DMS53 treated with DMSO at 0.1 percent for 48 hours (cell line): ENCODE data around the gene ALK.

Experiments
- DNase-seq: peaks from one replicate; lab custom pipeline; 2025; ENCODE audit not compliant: unreplicated experiment; lab: John Stamatoyannopoulos, UW

ALK gene

GRCh38 chr2:29799628-29800027 lies 121.8 kb downstream of the ALK start:
- no peak for DNase-seq

GRCh38 chr2:29797916-29798315 lies 123.5 kb downstream of the ALK start:
- DNase-seq, result no peak

DNA sequence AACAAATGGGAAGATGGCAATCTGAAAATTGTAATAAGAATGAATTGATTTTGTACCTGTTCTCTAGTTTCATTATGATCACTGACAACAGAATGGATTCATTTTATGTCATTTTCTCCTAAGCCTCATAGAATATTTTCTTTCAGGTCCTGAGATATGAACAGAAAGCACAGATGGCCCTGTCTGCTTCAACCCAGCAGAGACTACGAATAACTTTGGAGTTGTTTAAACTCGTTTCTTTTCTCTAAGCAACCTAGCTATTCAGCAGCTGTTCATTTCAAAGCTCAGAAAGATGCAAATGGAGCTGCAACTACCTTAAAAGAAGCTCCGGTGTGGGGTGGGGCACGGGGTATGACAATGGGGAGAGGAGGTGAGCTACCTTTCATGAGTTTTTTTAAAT lies 124.9 kb downstream of the ALK start:
- DNase-seq, result no peak

- DNase-seq, result no peak
Measured at GRCh38 chr2:29789911-29790485, 131.4 kb downstream of the ALK start.

DNA sequence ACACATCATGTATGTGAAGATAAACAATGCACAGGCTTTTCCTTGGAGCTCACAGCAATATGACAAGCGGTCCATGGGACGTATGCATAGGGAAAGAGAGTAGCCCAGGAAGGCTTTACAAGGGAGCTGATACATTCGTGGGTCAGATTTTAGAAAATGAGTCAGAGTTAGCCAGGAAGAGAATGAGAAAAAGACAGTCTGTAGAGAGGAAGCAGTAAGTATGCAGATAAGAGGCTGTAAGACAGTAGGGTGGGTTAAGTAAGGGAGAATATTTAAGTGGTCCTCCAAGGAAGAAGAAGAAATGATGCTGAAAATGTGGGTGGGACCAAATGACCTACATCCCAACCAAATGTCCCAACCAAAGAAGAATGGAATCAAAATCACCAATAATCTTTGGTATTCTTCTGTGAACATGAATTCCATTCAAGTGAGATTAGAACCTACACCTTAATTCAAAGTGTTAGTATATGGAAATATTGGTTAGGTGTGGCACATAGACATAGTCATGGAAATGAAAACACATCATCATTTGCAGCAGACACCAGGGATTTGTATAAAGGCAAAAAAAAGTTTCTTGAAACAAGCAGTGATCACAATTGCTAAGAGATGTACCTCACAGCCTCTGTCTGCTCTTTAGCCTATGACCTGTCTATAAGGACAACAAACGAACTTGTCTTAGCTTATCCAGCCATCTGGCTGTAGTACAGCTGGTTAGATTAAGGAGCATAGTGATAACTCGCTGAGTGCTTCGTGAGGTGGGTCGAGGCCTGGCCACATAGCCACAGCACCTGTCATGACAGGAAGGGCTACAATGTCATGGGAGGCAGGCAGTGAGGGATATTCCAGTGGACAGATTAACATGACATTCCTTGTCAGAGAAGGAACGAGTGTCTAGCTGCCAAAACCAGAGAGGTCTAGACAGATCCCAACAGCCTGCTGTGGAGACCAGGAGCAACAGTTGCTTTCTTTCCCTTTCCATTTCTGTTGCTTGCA lies 133.6 kb downstream of the ALK start:
- DNase-seq, result no peak

DNA sequence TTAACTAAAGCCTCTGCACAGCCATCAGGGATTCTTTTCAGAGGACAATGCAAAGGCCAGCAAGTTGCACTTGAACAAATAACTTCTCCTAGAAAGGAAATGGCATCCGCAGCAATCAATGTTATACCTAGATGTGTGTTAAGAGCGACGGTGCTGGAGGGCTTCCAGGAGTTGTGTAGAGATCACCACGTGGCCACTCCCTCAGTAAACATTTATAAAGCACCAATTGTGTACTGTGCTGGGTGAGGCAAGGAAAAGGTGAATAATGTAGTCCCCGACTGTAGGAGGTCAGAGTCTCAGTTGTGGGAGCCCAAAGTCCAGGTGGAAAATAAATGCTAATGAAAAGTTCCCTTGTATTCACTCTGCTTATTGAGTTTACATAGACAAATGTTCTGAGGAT lies 135.0 kb downstream of the ALK start:
- no peak for DNase-seq

DNA sequence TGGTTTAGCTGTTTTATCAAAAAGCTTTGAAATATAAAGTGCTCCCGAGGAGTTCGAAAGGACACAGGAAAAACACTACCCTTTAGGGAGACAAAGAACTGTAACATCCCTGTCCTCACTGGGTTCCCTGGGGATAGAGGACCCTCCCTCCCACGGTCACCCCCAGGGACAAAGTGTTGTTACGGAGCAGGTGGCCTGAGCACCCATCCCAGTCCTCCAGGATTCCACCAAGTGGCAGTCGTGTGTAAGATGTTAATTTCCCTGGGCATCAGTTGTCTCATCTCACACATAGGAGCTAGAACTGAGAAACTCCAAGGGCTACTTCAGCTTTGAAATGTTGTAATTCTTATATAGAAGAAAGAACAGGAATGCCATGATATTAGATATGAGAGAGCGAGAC lies 137.7 kb downstream of the ALK start:
- DNase-seq, result no peak

DNA sequence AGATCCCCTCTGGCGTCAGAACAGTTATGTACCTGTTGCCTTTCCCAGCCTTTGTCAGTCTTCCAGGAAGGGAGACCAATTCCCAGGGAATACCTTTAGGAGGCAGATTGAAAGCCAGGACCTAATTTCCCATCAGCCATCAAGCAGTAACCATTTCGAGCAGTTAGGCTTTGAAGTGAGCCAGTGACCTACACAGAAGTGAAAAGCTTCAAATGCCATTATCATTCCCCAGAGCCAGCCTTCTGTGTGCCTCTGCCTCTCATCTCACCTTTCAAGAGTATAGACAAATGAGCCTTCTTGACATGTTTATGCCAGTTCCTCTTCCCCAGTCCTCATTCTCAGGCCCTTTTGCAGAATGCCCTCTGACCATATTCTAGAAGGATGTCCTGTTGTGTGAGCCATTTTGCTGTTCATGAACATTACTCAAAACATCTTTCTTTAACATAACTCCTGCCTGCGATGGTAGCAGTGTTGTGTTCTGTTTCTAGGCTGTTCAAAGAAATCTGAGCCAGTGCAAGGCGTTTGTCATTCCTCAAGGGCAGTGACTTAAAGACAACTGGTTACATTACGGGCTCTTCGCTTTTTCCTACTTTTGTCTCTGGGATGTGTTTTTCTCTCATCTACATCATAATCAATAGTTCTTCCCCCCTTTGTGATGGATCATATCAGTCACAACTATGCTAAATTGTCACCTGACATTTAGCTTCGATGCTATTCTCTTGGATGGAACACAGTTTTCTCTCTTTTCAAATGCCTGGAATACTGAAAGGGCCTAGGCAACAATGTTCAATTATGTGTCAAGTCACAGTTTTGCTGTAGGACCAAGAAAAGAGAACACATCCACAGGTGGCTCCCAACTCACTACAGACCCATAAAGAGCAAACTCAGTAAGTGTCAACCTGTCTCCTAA lies 138.6 kb downstream of the ALK start:
- no peak for DNase-seq

GRCh38 chr2:29782087-29782486 lies 139.3 kb downstream of the ALK start:
- DNase-seq, result no peak

GRCh38 chr2:29780906-29781305 lies 140.5 kb downstream of the ALK start:
- no peak for DNase-seq

GRCh38 chr2:29777161-29777560 lies 144.2 kb downstream of the ALK start:
- DNase-seq, result no peak

GRCh38 chr2:29776406-29776805 lies 145.0 kb downstream of the ALK start:
- no peak for DNase-seq

DNA sequence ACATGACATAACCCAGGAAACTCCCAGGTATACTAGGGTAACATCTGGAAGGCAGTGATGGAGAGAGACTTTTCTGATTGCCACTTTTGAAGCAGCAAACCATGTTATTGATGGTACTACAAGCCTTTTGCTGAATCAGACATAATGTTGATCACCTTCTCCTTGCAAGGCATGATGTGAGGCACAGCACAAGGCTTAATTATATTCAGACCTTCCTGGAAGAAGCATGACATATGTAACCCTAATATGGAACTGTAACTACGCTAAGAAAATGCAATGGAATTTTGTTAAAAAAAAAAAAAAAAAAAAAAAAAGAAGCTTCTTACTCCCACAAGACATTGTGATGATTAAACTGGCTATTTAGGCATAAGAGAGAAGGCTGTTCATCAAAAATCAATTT lies 145.4 kb downstream of the ALK start:
- no peak for DNase-seq

DNA sequence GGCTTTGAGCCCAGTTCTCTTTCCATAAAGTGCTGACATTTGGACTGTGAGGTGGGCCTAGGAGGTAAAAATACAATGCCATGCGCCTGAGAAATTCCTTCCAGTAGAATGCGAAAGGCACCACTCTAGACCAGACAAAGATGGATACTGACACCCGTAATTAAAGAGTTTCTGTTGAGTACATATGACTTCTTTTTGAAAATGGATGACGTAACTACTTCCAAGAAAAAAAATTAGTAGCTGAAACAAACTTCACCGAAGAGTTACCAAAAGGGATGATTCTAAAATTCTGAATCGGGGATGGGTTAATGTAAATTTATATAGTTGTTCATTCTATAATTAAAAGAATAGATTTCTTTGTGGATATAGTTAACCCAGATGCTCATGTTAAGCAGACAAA lies 146.8 kb downstream of the ALK start:
- DNase-seq, result no peak

- no peak for DNase-seq
Measured at GRCh38 chr2:29770846-29771245, 150.5 kb downstream of the ALK start.

DNA sequence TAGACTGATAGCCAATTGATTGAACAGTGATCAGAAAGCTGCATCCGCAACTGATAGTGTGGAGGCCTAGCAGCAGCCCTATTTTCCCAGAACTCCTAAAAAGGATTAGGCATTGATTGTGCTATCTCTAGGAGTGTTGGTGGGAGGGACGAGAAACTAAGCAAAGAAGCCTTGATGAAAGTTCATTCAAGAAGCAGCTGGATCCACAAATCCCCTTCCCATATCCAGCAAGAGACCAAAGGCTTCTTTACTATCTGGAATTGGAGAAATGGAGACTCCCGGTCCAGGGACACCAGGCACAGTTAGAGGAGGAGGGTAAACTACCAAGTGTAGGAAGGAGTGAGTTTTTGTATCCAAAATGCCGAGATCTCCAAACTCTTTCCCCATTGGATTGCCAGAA lies 151.5 kb downstream of the ALK start:
- no peak for DNase-seq

GRCh38 chr2:29767606-29768335 lies 153.6 kb downstream of the ALK start:
- no peak for DNase-seq

DNA sequence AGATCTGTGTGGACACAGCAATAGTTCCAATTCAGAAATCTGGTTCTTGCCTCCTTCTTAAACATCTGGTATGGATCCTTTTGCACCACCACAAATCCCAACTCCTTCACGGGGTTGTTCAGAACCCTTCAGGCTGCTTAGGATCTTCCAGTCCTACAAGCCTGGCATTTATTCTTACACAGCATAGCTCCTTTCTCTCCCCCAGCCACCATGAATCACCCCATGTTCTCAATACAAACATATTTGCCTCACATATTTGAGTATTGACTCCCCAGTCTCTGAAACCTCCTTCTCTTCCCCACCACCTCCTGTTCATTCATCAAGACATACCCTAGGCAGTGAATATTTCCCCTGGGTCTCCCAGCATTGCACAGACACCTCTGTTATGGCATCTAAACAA lies 155.2 kb downstream of the ALK start:
- DNase-seq, result no peak

GRCh38 chr2:29765721-29766120 lies 155.7 kb downstream of the ALK start:
- DNase-seq, result no peak

DNA sequence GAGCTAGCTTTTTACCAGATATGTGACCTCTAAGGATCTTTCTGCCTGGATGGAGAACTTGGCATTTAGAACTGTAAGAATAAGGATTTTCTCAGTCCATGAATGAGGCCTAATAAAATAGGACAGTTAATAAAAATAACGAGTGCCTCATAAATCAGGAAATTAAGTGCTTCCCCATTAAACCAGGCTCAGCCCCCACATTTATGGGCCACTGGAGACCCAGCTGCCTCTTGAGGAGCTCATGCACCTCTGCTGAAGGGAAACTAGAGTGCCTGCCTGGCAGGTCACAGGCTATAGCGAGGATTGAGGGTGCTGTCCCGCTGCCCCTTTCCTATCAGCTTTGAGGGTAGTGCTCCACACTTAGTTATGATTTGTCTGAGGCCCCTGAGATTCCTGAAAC lies 158.0 kb downstream of the ALK start:
- no peak for DNase-seq

- no peak for DNase-seq
Measured at GRCh38 chr2:29762239-29762638, 159.1 kb downstream of the ALK start.
